Right cardiac atrium (tissue), 5 donors: ENCODE data around the gene CYP26B1. TPM values are rescaled to one million over a fixed set of nuclear protein-coding genes. Genes with fewer than 3 reads are reported as not detected.

ENCODE experiments used
- ATAC-seq, 2 donors: fragments of 200-7000 bp; cut with Tn5 transposase; one replicate each; pipeline versions ENCODE4 v1.8.0 to v1.9.1; 2020; ENCODE audit warnings: moderate library complexity in 2 of 2, mild to moderate bottlenecking in 1 of 2
- DNase-seq, 3 donors: peaks; one replicate each; pipeline ENCODE4 v3.0.0-alpha.2; 2020
- H3K27ac ChIP-seq: one replicate; pipeline ENCODE4 v1.5.1; 2013; ENCODE audit warnings: mild to moderate bottlenecking, low read length, control low read depth, moderate library complexity
- H3K27me3 ChIP-seq: one replicate; pipeline ENCODE4 v1.6.1; 2013; ENCODE audit not compliant: control insufficient read depth, insufficient read depth
- H3K4me1 ChIP-seq: one replicate; pipeline ENCODE4 v1.6.1; 2013; ENCODE audit warnings: low read length; ENCODE audit not compliant: control insufficient read depth, insufficient read depth
- H3K4me3 ChIP-seq: one replicate; pipeline ENCODE4 v1.5.1; 2013; ENCODE audit warnings: low read length, control low read depth
- H3K9me3 ChIP-seq: one replicate; pipeline ENCODE4 v1.6.1; 2013; ENCODE audit warnings: low read length; ENCODE audit not compliant: control insufficient read depth
- WGBS: extraction: QIAGEN DNeasy Blood & Tissue Kit; methylation state at CpG from one replicate; pipeline ENCODE4 v1.1.7; 2013; 5-methylcytosine and 5-hydroxymethylcytosine counted together
- intact Hi-C, 4 donors: fragments of 100-400 bp; cut with DNase I; formaldehyde crosslinking; loops; one replicate each; pipeline versions ENCODE4 v1.11.0 to v1.14.0; 2022 to 2023
- long read RNA-seq, 4 donors: library from polyadenylated mRNA; unstranded; transcript quantifications; one replicate each; pipeline ENCODE4 v2.0.0, GENCODE V29; 2020 to 2021
- polyA plus RNA-seq: library from polyadenylated mRNA; stranded (reverse); fragments of 200-250 nt; gene quantifications from one replicate; pipeline ENCODE4 v1.2.3, GENCODE V29; 2013
- total RNA-seq, 4 donors: library from RNA; stranded (reverse); fragmentation: NEBNext Ultra II Directional; extraction: Animal tissue kit (Norgen Biotek cat#: 25700); gene quantifications; one replicate each; pipeline ENCODE4 v1.2.1, GENCODE V29; 2021
- donor health status: healthy with polysubstance abuse.
- donor health status: DM: no; HTN: yes; CAD: no.
- donor health status: DM: no; HTN: no; CAD: no.
- donor health status: DM: no; HTN: yes; CAD: no; lungs with severe emphysema.
- donor health status: DM: yes; HTN: yes; CAD: no.

CYP26B1 gene
- total RNA-seq (10 to 100 TPM in 1 of 4 donors, 1 to 10 TPM in 3; 5.1 to 30.9 (median 8.0) TPM), polyA plus RNA-seq (7.2 TPM)
- long read RNA-seq, donor 1, partial matches to known transcripts, result 11 of 11 reads
- long read RNA-seq, donor 1, other reads (novel, unspliced or antisense), result 0 of 11 reads
- long read RNA-seq, donor 2, partial matches to known transcripts, result 0 of 1 reads
- long read RNA-seq, donor 2, other reads (novel, unspliced or antisense), result 1 of 1 reads
- long read RNA-seq, donor 3, full-length matches to known transcripts, result 1 of 49 reads
- long read RNA-seq, donor 3, partial matches to known transcripts, result 46 of 49 reads
- long read RNA-seq, donor 3, other reads (novel, unspliced or antisense), result 2 of 49 reads
- long read RNA-seq, donor 4, partial matches to known transcripts, result 2 of 5 reads
- long read RNA-seq, donor 4, other reads (novel, unspliced or antisense), result 3 of 5 reads

GRCh38 chr2:72147303-72147971 is at the start of gene CYP26B1:
Gene CYP26B1 (minus strand): TSS chr2:72147862. CDS start chr2:72147834, 28 bp downstream.
- Histone ChIP-seq H3K4me3 (peak within 1 kb of the TSS; percentile 68), H3K27ac (no peak within 1 kb of the TSS), H3K9me3 (no peaks in the 10 kb centered on the region), H3K27me3 (no peaks in the 10 kb centered on the region), H3K4me1 (peaks cover 3% of the 10 kb centered on the region)
- ATAC-seq, result no peak
- 1% methylated on average over 69 of the region's 69 CpGs for WGBS
- intact Hi-C loops, result loop anchor here in 3 of 4 donors (5.0 to 10.0 kb wide), 4 partner anchors 223 to 543 kb away; no protein-coding TSS in a partner anchor
- peak; percentile 71 to 84 (median 83) for DNase-seq

- DNase-seq (no peak), ATAC-seq (no peak)
- Histone ChIP-seq H3K4me3 (no peak overlapping the region), H3K27ac (no peak overlapping the region), H3K4me1 (no peaks in the 10 kb centered on the region), H3K27me3 (no peaks in the 10 kb centered on the region), H3K9me3 (no peaks in the 10 kb centered on the region)
- intact Hi-C loops, result no loop called here
Observed at GRCh38 chr2:72193723-72194122, 46.1 kb upstream of the CYP26B1 start.

- Histone ChIP-seq H3K27me3 (no peaks in the 10 kb centered on the region), H3K27ac (no peak overlapping the region), H3K9me3 (no peaks in the 10 kb centered on the region), H3K4me3 (no peak overlapping the region), H3K4me1 (no peaks in the 10 kb centered on the region)
- DNase-seq (no peak), ATAC-seq (no peak)
- 64% methylated on average over 1 of the region's 1 CpG for WGBS
- intact Hi-C loops, result no loop called here
Observed at GRCh38 chr2:72191441-72191840, 43.8 kb upstream of the CYP26B1 start.

- Histone ChIP-seq H3K27ac (no peak overlapping the region), H3K9me3 (no peaks in the 10 kb centered on the region), H3K4me3 (no peak overlapping the region), H3K4me1 (peaks cover 2% of the 10 kb centered on the region), H3K27me3 (no peaks in the 10 kb centered on the region)
- DNase-seq (no peak), ATAC-seq (peak in 1 of 2 donors; percentile 47)
- 57% methylated on average over 1 of the region's 1 CpG for WGBS
- intact Hi-C loops, result no loop called here
Observed at GRCh38 chr2:72185206-72185605, 37.5 kb upstream of the CYP26B1 start.

GRCh38 chr2:72183466-72183865 is 35.8 kb upstream of the CYP26B1 start:
- intact Hi-C loops, result no loop called here
- DNase-seq, result no peak
- Histone ChIP-seq H3K27ac (no peak overlapping the region), H3K4me1 (peaks cover 2% of the 10 kb centered on the region), H3K4me3 (no peak overlapping the region), H3K27me3 (no peaks in the 10 kb centered on the region), H3K9me3 (no peaks in the 10 kb centered on the region)
- no peak for ATAC-seq
- 97% methylated on average over 2 of the region's 2 CpGs for WGBS

- Histone ChIP-seq H3K27ac (no peak overlapping the region), H3K4me3 (no peak overlapping the region), H3K27me3 (no peaks in the 10 kb centered on the region), H3K4me1 (peaks cover 2% of the 10 kb centered on the region), H3K9me3 (no peaks in the 10 kb centered on the region)
- DNase-seq (no peak), ATAC-seq (peak in 1 of 2 donors; percentile 25)
- intact Hi-C loops, result no loop called here
Observed at GRCh38 chr2:72183016-72183415, 35.4 kb upstream of the CYP26B1 start.

- intact Hi-C loops, result no loop called here
- 80% methylated on average over 4 of the region's 4 CpGs for WGBS
Observed at GRCh38 chr2:72182547-72182946, 34.9 kb upstream of the CYP26B1 start.

GRCh38 chr2:72181616-72182015 is 34.0 kb upstream of the CYP26B1 start:
- intact Hi-C loops, result no loop called here
- ATAC-seq, result no peak
- no peak for DNase-seq
- 98% methylated on average over 2 of the region's 2 CpGs for WGBS
- H3K9me3 ChIP-seq, result no peaks in the 10 kb centered on the region
- no peak overlapping the region for H3K4me3 ChIP-seq
- H3K27ac ChIP-seq, result no peak overlapping the region
- peaks cover 2% of the 10 kb centered on the region for H3K4me1 ChIP-seq
- H3K27me3 ChIP-seq, result no peaks in the 10 kb centered on the region

More at GRCh38 chr2:72182547-72182946, 34.9 kb upstream of the CYP26B1 start:
- DNase-seq (peak in 2 of 3 donors; percentile 56 to 60), ATAC-seq (peak; percentile 37 to 83)
- Histone ChIP-seq H3K4me3 (no peak overlapping the region), H3K4me1 (peaks cover 2% of the 10 kb centered on the region), H3K27me3 (no peaks in the 10 kb centered on the region), H3K9me3 (no peaks in the 10 kb centered on the region), H3K27ac (no peak overlapping the region)

- H3K27ac ChIP-seq, result no peak overlapping the region
Observed at GRCh38 chr2:72180351-72180750, 32.7 kb upstream of the CYP26B1 start.

GRCh38 chr2:72178551-72178950 is 30.9 kb upstream of the CYP26B1 start:
- Histone ChIP-seq H3K4me1 (peaks cover 3% of the 10 kb centered on the region), H3K27me3 (no peaks in the 10 kb centered on the region), H3K27ac (no peak overlapping the region), H3K4me3 (no peak overlapping the region), H3K9me3 (no peaks in the 10 kb centered on the region)
- intact Hi-C loops, result no loop called here
- over 99% methylated on average over 2 of the region's 2 CpGs for WGBS
- ATAC-seq (no peak), DNase-seq (no peak)

More at GRCh38 chr2:72180351-72180750, 32.7 kb upstream of the CYP26B1 start:
- intact Hi-C loops, result no loop called here
- no peak for ATAC-seq
- peaks cover 2% of the 10 kb centered on the region for H3K4me1 ChIP-seq
- no peaks in the 10 kb centered on the region for H3K9me3 ChIP-seq
- WGBS, result 97% methylated on average over 1 of the region's 1 CpG
- no peak for DNase-seq
- no peak overlapping the region for H3K4me3 ChIP-seq
- no peaks in the 10 kb centered on the region for H3K27me3 ChIP-seq

- Histone ChIP-seq H3K4me3 (no peak overlapping the region), H3K27me3 (no peaks in the 10 kb centered on the region), H3K9me3 (no peaks in the 10 kb centered on the region), H3K27ac (no peak overlapping the region), H3K4me1 (peaks cover 3% of the 10 kb centered on the region)
- WGBS, result 73% methylated on average over 1 of the region's 1 CpG
- ATAC-seq (no peak), DNase-seq (no peak)
- intact Hi-C loops, result no loop called here
Observed at GRCh38 chr2:72176281-72176680, 28.6 kb upstream of the CYP26B1 start.
